Left ventricle myocardium inferior (tissue), 1 donor: ENCODE results near the gene SLC44A1. TPM values are rescaled to one million over a fixed set of nuclear protein-coding genes. Genes with fewer than 3 reads are reported as not detected.

Experiments
- DNase-seq: peaks from one replicate; pipeline ENCODE4 v3.0.0-alpha.2; 2020
- H3K27ac ChIP-seq: fragments of 200-600 bp; replicated peaks from 2 replicates; pipeline ENCODE4 v1.8.0; 2021
- H3K27me3 ChIP-seq: fragments of 200-600 bp; 2 replicates; pipeline ENCODE4 v1.8.0; 2021; ENCODE audit warnings: low read depth
- H3K36me3 ChIP-seq: fragments of 200-600 bp; 2 replicates; pipeline ENCODE4 v1.8.0; 2021
- H3K4me1 ChIP-seq: fragments of 200-600 bp; 2 replicates; pipeline ENCODE4 v1.8.0; 2021
- H3K4me3 ChIP-seq: fragments of 200-600 bp; 2 replicates; pipeline ENCODE4 v1.8.0; 2021; ENCODE audit warnings: mild to moderate bottlenecking, moderate library complexity
- H3K9me3 ChIP-seq: fragments of 200-600 bp; replicated peaks from 2 replicates; pipeline ENCODE4 v1.8.0; 2021
- intact Hi-C: fragments of 100-400 bp; cut with micrococcal nuclease; formaldehyde crosslinking; loops from one replicate; pipeline ENCODE4 v1.11.0; 2022
- total RNA-seq: library from RNA; stranded (reverse); fragmentation: NEBNext Ultra II Directional; extraction: Animal tissue kit (Norgen Biotek cat#: 25700); gene quantifications from one replicate; pipeline ENCODE4 v1.2.1, GENCODE V29; 2021
- TF ChIP-seq, protein P1 (sequence below): fragments of 200-600 bp; IDR thresholded peaks from 2 replicates; pipeline ENCODE4 v1.8.0; 2021; ENCODE audit warnings: antibody characterized with exemption, mild to moderate bottlenecking, borderline replicate concordance
- donor health status: DM: no; HTN: yes; CAD: no; lungs with severe emphysema.

SLC44A1 gene
- total RNA-seq, 1 donor from 2014 or later, result 27.0 TPM

DNA sequence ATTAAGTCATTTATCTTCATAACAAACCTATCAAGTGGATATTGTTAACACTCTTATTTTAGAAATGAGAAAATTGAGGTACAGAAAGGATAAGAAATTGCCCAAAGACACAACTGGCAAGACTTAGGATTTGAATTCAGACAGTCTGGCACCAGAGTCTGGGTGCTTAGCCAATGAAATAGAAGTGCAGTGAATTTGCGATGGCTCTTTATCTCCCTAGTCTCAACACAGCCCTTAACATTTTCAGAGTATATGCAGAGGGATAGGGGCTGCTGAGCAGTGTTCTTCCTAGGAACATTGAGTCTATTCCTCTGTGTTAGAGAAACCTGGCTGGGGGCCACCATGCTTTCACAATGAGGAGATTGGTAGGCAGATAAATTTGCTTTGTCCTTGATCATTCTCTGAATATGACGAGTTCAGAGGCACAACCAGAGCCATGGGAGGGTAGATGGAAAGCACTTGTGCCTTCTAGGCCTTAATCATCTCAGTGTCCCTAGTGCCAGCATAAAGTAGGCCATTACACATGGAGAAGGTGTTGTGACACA, 197.2 kb downstream of the SLC44A1 start:
- Histone ChIP-seq H3K27ac (peak overlapping the region; percentile 42), H3K27me3 (no peaks in the 10 kb centered on the region), H3K4me3 (no peak overlapping the region), H3K36me3 (no peaks in the 10 kb centered on the region), H3K9me3 (no peaks in the 10 kb centered on the region), H3K4me1 (peaks cover 47% of the 10 kb centered on the region)
- TF ChIP-seq, protein P1, sequence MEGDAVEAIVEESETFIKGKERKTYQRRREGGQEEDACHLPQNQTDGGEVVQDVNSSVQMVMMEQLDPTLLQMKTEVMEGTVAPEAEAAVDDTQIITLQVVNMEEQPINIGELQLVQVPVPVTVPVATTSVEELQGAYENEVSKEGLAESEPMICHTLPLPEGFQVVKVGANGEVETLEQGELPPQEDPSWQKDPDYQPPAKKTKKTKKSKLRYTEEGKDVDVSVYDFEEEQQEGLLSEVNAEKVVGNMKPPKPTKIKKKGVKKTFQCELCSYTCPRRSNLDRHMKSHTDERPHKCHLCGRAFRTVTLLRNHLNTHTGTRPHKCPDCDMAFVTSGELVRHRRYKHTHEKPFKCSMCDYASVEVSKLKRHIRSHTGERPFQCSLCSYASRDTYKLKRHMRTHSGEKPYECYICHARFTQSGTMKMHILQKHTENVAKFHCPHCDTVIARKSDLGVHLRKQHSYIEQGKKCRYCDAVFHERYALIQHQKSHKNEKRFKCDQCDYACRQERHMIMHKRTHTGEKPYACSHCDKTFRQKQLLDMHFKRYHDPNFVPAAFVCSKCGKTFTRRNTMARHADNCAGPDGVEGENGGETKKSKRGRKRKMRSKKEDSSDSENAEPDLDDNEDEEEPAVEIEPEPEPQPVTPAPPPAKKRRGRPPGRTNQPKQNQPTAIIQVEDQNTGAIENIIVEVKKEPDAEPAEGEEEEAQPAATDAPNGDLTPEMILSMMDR, result no peak
- intact Hi-C loops, result no loop called here
- DNase-seq, result no peak

DNA sequence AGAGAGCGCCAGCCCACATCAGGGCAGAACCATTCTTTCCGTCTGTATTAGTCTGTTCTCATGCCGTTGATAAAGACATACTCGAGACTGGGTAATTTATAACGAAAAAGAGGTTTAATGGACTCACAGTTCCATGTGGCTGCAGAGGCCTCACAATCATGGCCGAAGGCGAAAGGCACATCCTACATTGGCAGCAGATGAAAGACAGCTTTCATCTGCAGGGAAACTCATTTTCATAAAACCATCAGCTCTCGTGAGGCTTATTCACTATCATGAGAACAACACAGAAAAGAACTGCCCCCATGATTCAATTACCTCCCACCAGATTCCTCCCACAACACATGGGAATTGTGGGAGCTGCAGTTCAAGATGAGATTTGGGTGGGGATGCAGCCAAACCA, 198.7 kb downstream of the SLC44A1 start:
- no peaks in the 10 kb centered on the region for H3K36me3 ChIP-seq
- DNase-seq, result no peak
- TF ChIP-seq, protein P1, result no peak
- H3K9me3 ChIP-seq, result no peaks in the 10 kb centered on the region
- H3K4me1 ChIP-seq, result peaks cover 56% of the 10 kb centered on the region
- intact Hi-C loops, result no loop called here
- no peaks in the 10 kb centered on the region for H3K27me3 ChIP-seq
- H3K27ac ChIP-seq, result no peak overlapping the region
- H3K4me3 ChIP-seq, result no peak overlapping the region

GRCh38 chr9:105444130-105444529, 199.7 kb downstream of the SLC44A1 start:
- no peak overlapping the region for H3K4me3 ChIP-seq
- intact Hi-C loops, result no loop called here
- DNase-seq, result no peak
- H3K27me3 ChIP-seq, result no peaks in the 10 kb centered on the region
- H3K9me3 ChIP-seq, result no peaks in the 10 kb centered on the region
- no peak overlapping the region for H3K27ac ChIP-seq
- H3K4me1 ChIP-seq, result peaks cover 56% of the 10 kb centered on the region
- TF ChIP-seq, protein P1, result no peak
- H3K36me3 ChIP-seq, result no peaks in the 10 kb centered on the region

GRCh38 chr9:105445203-105445881, 200.9 kb downstream of the SLC44A1 start:
- no peaks in the 10 kb centered on the region for H3K9me3 ChIP-seq
- H3K27me3 ChIP-seq, result no peaks in the 10 kb centered on the region
- TF ChIP-seq, protein P1, result no peak
- H3K36me3 ChIP-seq, result no peaks in the 10 kb centered on the region
- no peak overlapping the region for H3K4me3 ChIP-seq
- H3K27ac ChIP-seq, result peak overlapping the region; percentile 33
- intact Hi-C loops, result no loop called here
- peaks cover 59% of the 10 kb centered on the region for H3K4me1 ChIP-seq
- DNase-seq, result peak; percentile 32

- Histone ChIP-seq H3K4me1 (peaks cover 47% of the 10 kb centered on the region), H3K9me3 (no peaks in the 10 kb centered on the region), H3K27me3 (no peaks in the 10 kb centered on the region), H3K4me3 (peak overlapping the region; percentile 88), H3K36me3 (no peaks in the 10 kb centered on the region), H3K27ac (peak overlapping the region; percentile 87)
- intact Hi-C loops, result no loop called here
- TF ChIP-seq, protein P1, result no peak
- DNase-seq, result no peak
Measured at GRCh38 chr9:105447386-105447813, 202.9 kb downstream of the SLC44A1 start.
